ENCODE results near the gene SMARCA4.

Gene SMARCA4

GRCh38 chr19:11025997-11026396, 65.2 kb downstream of the SMARCA4 start:
- H3K27ac Mint-ChIP-seq: peak overlapping the region in 1 of 3 experiments; percentile 22
- TF ChIP-seq CTCF (IDR thresholded peaks at IDR 0.05; ENCODE audit: unreplicated experiment in 3 of 3): no peak
- H3K4me1 Mint-ChIP-seq: no peaks in the 10 kb centered on the region
- H3K9me3 Mint-ChIP-seq: no peaks in the 10 kb centered on the region
- peaks cover 3% of the 10 kb centered on the region for H3K27me3 Mint-ChIP-seq (ENCODE audit: low read depth)
- peaks cover 60% of the 10 kb centered on the region for H3K36me3 Mint-ChIP-seq (ENCODE audit: low read depth)
- no peak overlapping the region for H3K4me3 Mint-ChIP-seq

- no peaks in the 10 kb centered on the region for H3K4me1 Mint-ChIP-seq
- H3K27me3 Mint-ChIP-seq (ENCODE audit: low read depth): peaks cover 3% of the 10 kb centered on the region
- H3K4me3 Mint-ChIP-seq: no peak overlapping the region
- H3K9me3 Mint-ChIP-seq: no peaks in the 10 kb centered on the region
- TF ChIP-seq CTCF (IDR thresholded peaks at IDR 0.05; ENCODE audit: unreplicated experiment in 3 of 3): no peak
- H3K27ac Mint-ChIP-seq: no peak overlapping the region
- peaks cover 56% of the 10 kb centered on the region for H3K36me3 Mint-ChIP-seq (ENCODE audit: low read depth)
Measured at GRCh38 chr19:11027381-11027780, 66.6 kb downstream of the SMARCA4 start.

GRCh38 chr19:11028146-11028545, 67.3 kb downstream of the SMARCA4 start:
- Mint-ChIP-seq H3K27ac (no peak overlapping the region), H3K4me1 (no peaks in the 10 kb centered on the region), H3K9me3 (no peaks in the 10 kb centered on the region), H3K36me3 (ENCODE audit: low read depth) (peaks cover 58% of the 10 kb centered on the region), H3K4me3 (no peak overlapping the region), H3K27me3 (ENCODE audit: low read depth) (peaks cover 3% of the 10 kb centered on the region)
- TF ChIP-seq CTCF (IDR thresholded peaks at IDR 0.05; ENCODE audit: unreplicated experiment in 3 of 3): no peak

- TF ChIP-seq CTCF (IDR thresholded peaks at IDR 0.05; ENCODE audit: unreplicated experiment in 3 of 3): no peak
- Mint-ChIP-seq H3K27me3 (ENCODE audit: low read depth) (peaks cover 3% of the 10 kb centered on the region), H3K4me3 (no peak overlapping the region), H3K4me1 (peaks cover 8% of the 10 kb centered on the region), H3K36me3 (ENCODE audit: low read depth) (peaks cover 64% of the 10 kb centered on the region), H3K9me3 (no peaks in the 10 kb centered on the region), H3K27ac (no peak overlapping the region)
Measured at GRCh38 chr19:11031421-11032070, 70.7 kb downstream of the SMARCA4 start.

- H3K9me3 Mint-ChIP-seq: no peaks in the 10 kb centered on the region
Measured at GRCh38 chr19:11033251-11033650, 72.4 kb downstream of the SMARCA4 start.

More at GRCh38 chr19:11033251-11033650, 72.4 kb downstream of the SMARCA4 start:
- Mint-ChIP-seq H3K4me3 (no peak overlapping the region), H3K36me3 (ENCODE audit: low read depth) (peaks cover 68% of the 10 kb centered on the region), H3K4me1 (peaks cover 8% of the 10 kb centered on the region), H3K27me3 (ENCODE audit: low read depth) (no peaks in the 10 kb centered on the region), H3K27ac (no peak overlapping the region)
- no peak for TF ChIP-seq CTCF (IDR thresholded peaks at IDR 0.05; ENCODE audit: unreplicated experiment in 3 of 3)

Measured in nephron (organoid).